ENCODE results near the gene RAD18.

GRCh38 chr3:8875836-8876235 lies 87.4 kb downstream of the RAD18 start:
- TF ChIP-seq CTCF (IDR thresholded peaks at IDR 0.05 in 8 of 11, conservative IDR thresholded peaks at IDR 0.05 in 3 of 11) (no peak), POLR2A (IDR thresholded peaks at IDR 0.05) (no peak)

Measured in spleen (tissue), 7 donors.